AG09309 (cell line): ENCODE data around the gene REXO1.

Experiments used
- DNase-seq: peaks from one replicate; pipeline ENCODE4 v3.0.0-alpha.2; 2010; ENCODE audit warnings: low read depth
- H3K4me3 ChIP-seq: 2 replicates; pipeline ENCODE4 v1.5.1; 2011; ENCODE audit warnings: mild to moderate bottlenecking, low read depth, low read length, moderate library complexity; ENCODE audit not compliant: control insufficient read depth
- CTCF ChIP-seq: IDR thresholded peaks from 2 replicates; pipeline ENCODE4 v1.5.1; 2011; ENCODE audit warnings: mild to moderate bottlenecking, low read depth, low read length, inconsistent platforms; ENCODE audit not compliant: insufficient read depth, control insufficient read depth; ENCODE audit errors: missing control alignments

REXO1 gene

GRCh38 chr19:1829958-1830357 lies 18.3 kb downstream of the REXO1 start:
- no peak for DNase-seq
- H3K4me3 ChIP-seq: no peak overlapping the region
- no peak for TF ChIP-seq CTCF

GRCh38 chr19:1828279-1829238 lies 19.7 kb downstream of the REXO1 start:
- no peak for TF ChIP-seq CTCF
- no peak overlapping the region for H3K4me3 ChIP-seq
- no peak for DNase-seq

- DNase-seq: no peak
- no peak overlapping the region for H3K4me3 ChIP-seq
- no peak for TF ChIP-seq CTCF
These were observed 20.6 kb downstream of the REXO1 start for GRCh38 chr19:1827566-1828278.

GRCh38 chr19:1826557-1827521 lies 21.4 kb downstream of the REXO1 start:
- no peak overlapping the region for H3K4me3 ChIP-seq
- DNase-seq: no peak
- no peak for TF ChIP-seq CTCF

GRCh38 chr19:1825909-1826556 lies 22.2 kb downstream of the REXO1 start:
- peak; percentile 94 for TF ChIP-seq CTCF
- no peak for DNase-seq
- no peak overlapping the region for H3K4me3 ChIP-seq
